HEK293 (cell line): ENCODE results near the gene SLA2.
A peak's percentile ranks its signal among the peaks of the same experiment; 100 is the strongest.

Experiments
- GLIS2 ChIP-seq: fragments of 450-650 bp; formaldehyde crosslinking; IDR thresholded peaks from 2 replicates; pipeline ENCODE4 v1.5.1; 2016; ENCODE audit warnings: missing biosample characterization, missing genetic modification characterization
- IKZF3 ChIP-seq: fragments of 450-650 bp; IDR thresholded peaks from 2 replicates; pipeline ENCODE4 v1.5.0; 2018; ENCODE audit warnings: missing biosample characterization, mild to moderate bottlenecking, missing genetic modification characterization, moderate library complexity
- KLF1 ChIP-seq: fragments of 450-650 bp; formaldehyde crosslinking; IDR thresholded peaks from 2 replicates; pipeline ENCODE4 v1.5.1; 2016; ENCODE audit warnings: missing biosample characterization, missing genetic modification characterization
- KLF10 ChIP-seq: fragments of 450-650 bp; IDR thresholded peaks from 2 replicates; pipeline ENCODE4 v1.5.1; 2018; ENCODE audit warnings: missing biosample characterization, mild to moderate bottlenecking, missing genetic modification characterization
- SALL2 ChIP-seq: fragments of 450-650 bp; formaldehyde crosslinking; IDR thresholded peaks from 2 replicates; pipeline ENCODE4 v1.5.0; 2017; ENCODE audit warnings: missing biosample characterization, mild to moderate bottlenecking, missing genetic modification characterization, borderline replicate concordance
- ZBTB44 ChIP-seq: fragments of 450-650 bp; IDR thresholded peaks from 2 replicates; pipeline ENCODE4 v1.5.1; 2018; ENCODE audit warnings: missing biosample characterization, mild to moderate bottlenecking, missing genetic modification characterization
- ZBTB8A ChIP-seq: fragments of 450-650 bp; formaldehyde crosslinking; IDR thresholded peaks from 2 replicates; pipeline ENCODE4 v1.5.1; 2016; ENCODE audit warnings: missing biosample characterization, missing genetic modification characterization
- ZFP3 ChIP-seq: fragments of 450-650 bp; formaldehyde crosslinking; IDR thresholded peaks from 2 replicates; pipeline ENCODE4 v1.5.1; 2016; ENCODE audit warnings: low read depth, missing biosample characterization, missing genetic modification characterization
- ZNF132 ChIP-seq: fragments of 450-650 bp; formaldehyde crosslinking; IDR thresholded peaks from 2 replicates; pipeline ENCODE4 v1.5.1; 2017; ENCODE audit warnings: missing biosample characterization, missing genetic modification characterization, borderline replicate concordance
- ZNF214 ChIP-seq: fragments of 450-650 bp; formaldehyde crosslinking; IDR thresholded peaks from 2 replicates; pipeline ENCODE4 v1.5.1; 2017; ENCODE audit warnings: missing biosample characterization, mild to moderate bottlenecking, missing genetic modification characterization, borderline replicate concordance
- ZNF423 ChIP-seq: fragments of 450-650 bp; formaldehyde crosslinking; IDR thresholded peaks from 2 replicates; pipeline ENCODE4 v1.5.1; 2016; ENCODE audit warnings: missing biosample characterization, missing genetic modification characterization
- ZNF600 ChIP-seq: fragments of 450-650 bp; formaldehyde crosslinking; IDR thresholded peaks from 2 replicates; pipeline ENCODE4 v1.5.1; 2016; ENCODE audit warnings: missing biosample characterization, missing genetic modification characterization
- ZNF610 ChIP-seq: fragments of 450-650 bp; formaldehyde crosslinking; IDR thresholded peaks from 2 replicates; pipeline ENCODE4 v1.5.1; 2016; ENCODE audit warnings: missing biosample characterization, missing genetic modification characterization, borderline replicate concordance
- ZNF639 ChIP-seq: fragments of 450-650 bp; formaldehyde crosslinking; IDR thresholded peaks from 2 replicates; pipeline ENCODE4 v1.5.1; 2016; ENCODE audit warnings: missing biosample characterization, missing genetic modification characterization
- ZXDB ChIP-seq: fragments of 450-650 bp; formaldehyde crosslinking; IDR thresholded peaks from 2 replicates; pipeline ENCODE4 v1.5.1; 2016; ENCODE audit warnings: missing biosample characterization, missing genetic modification characterization
- TF ChIP-seq, protein P1 (sequence below): fragments of 450-650 bp; formaldehyde crosslinking; conservative IDR thresholded peaks from 2 replicates; pipeline ENCODE4 v1.5.1; 2016; ENCODE audit warnings: low read depth, missing biosample characterization, missing genetic modification characterization
- TF ChIP-seq, protein P2 (sequence below): fragments of 450-650 bp; formaldehyde crosslinking; IDR thresholded peaks from 2 replicates; pipeline ENCODE4 v1.5.1; 2016; ENCODE audit warnings: missing biosample characterization, missing genetic modification characterization
- TF ChIP-seq, protein P3 (sequence below): fragments of 450-650 bp; formaldehyde crosslinking; optimal IDR thresholded peaks from 2 replicates; pipeline ENCODE3; 2016; ENCODE audit warnings: missing biosample characterization, mild to moderate bottlenecking, missing genetic modification characterization
- TF ChIP-seq, protein P4 (sequence below): fragments of 450-650 bp; formaldehyde crosslinking; IDR thresholded peaks from 2 replicates; pipeline ENCODE4 v1.5.1; 2016; ENCODE audit warnings: missing biosample characterization, missing genetic modification characterization
- TF ChIP-seq, protein P5 (sequence below): fragments of 450-650 bp; formaldehyde crosslinking; IDR thresholded peaks from 2 replicates; pipeline ENCODE4 v1.5.1; 2016; ENCODE audit warnings: missing biosample characterization, missing genetic modification characterization

Gene SLA2

GRCh38 chr20:36573103-36573797, 72.7 kb downstream of the SLA2 start, which contains the start of gene TGIF2 (continued):
- TF ChIP-seq, protein P1, sequence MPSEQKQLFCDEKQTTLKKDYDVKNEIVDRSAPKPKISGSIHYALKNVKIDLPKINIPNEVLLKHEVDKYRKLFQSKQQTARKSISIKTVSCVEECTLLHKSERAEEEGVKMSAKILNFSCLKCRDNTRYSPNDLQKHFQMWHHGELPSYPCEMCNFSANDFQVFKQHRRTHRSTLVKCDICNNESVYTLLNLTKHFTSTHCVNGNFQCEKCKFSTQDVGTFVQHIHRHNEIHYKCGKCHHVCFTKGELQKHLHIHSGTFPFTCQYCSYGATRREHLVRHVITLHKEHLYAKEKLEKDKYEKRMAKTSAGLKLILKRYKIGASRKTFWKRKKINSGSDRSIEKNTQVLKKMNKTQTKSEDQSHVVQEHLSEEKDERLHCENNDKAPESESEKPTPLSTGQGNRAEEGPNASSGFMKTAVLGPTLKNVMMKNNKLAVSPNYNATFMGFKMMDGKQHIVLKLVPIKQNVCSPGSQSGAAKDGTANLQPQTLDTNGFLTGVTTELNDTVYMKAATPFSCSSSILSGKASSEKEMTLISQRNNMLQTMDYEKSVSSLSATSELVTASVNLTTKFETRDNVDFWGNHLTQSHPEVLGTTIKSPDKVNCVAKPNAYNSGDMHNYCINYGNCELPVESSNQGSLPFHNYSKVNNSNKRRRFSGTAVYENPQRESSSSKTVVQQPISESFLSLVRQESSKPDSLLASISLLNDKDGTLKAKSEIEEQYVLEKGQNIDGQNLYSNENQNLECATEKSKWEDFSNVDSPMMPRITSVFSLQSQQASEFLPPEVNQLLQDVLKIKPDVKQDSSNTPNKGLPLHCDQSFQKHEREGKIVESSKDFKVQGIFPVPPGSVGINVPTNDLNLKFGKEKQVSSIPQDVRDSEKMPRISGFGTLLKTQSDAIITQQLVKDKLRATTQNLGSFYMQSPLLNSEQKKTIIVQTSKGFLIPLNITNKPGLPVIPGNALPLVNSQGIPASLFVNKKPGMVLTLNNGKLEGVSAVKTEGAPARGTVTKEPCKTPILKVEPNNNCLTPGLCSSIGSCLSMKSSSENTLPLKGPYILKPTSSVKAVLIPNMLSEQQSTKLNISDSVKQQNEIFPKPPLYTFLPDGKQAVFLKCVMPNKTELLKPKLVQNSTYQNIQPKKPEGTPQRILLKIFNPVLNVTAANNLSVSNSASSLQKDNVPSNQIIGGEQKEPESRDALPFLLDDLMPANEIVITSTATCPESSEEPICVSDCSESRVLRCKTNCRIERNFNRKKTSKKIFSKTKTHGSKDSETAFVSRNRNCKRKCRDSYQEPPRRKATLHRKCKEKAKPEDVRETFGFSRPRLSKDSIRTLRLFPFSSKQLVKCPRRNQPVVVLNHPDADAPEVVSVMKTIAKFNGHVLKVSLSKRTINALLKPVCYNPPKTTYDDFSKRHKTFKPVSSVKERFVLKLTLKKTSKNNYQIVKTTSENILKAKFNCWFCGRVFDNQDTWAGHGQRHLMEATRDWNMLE = peak; percentile 62
- TF ChIP-seq ZBTB44 (peak; percentile 74), ZNF423 (tag by site-specific recombination) (no peak), ZXDB (tag by site-specific recombination) (peak; percentile 56), IKZF3 (tag by site-specific recombination) (peak; percentile 70), ZNF600 (peak; percentile 51; the same call in 1 of the 2 replicates), KLF1 (tag by site-specific recombination) (peak; percentile 89), ZFP3 (no peak), SALL2 (tag by site-specific recombination) (no peak), ZBTB8A (tag by site-specific recombination) (peak; percentile 99), ZNF132 (tag by site-specific recombination) (no peak), GLIS2 (tag by site-specific recombination) (peak; percentile 62), KLF10 (peak; percentile 80), ZNF639 (tag by site-specific recombination) (no peak), ZNF214 (tag by site-specific recombination) (no peak), ZNF610 (tag by site-specific recombination) (no peak)
- TF ChIP-seq, protein P2, sequence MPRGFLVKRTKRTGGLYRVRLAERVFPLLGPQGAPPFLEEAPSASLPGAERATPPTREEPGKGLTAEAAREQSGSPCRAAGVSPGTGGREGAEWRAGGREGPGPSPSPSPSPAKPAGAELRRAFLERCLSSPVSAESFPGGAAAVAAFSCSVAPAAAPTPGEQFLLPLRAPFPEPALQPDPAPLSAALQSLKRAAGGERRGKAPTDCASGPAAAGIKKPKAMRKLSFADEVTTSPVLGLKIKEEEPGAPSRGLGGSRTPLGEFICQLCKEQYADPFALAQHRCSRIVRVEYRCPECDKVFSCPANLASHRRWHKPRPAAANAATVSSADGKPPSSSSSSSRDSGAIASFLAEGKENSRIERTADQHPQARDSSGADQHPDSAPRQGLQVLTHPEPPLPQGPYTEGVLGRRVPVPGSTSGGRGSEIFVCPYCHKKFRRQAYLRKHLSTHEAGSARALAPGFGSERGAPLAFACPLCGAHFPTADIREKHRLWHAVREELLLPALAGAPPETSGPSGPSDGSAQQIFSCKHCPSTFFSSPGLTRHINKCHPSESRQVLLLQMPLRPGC (tag by site-specific recombination) = 0 out of 2 replicates have a peak, but pooled peaks have one; percentile 35
- TF ChIP-seq, protein P3, sequence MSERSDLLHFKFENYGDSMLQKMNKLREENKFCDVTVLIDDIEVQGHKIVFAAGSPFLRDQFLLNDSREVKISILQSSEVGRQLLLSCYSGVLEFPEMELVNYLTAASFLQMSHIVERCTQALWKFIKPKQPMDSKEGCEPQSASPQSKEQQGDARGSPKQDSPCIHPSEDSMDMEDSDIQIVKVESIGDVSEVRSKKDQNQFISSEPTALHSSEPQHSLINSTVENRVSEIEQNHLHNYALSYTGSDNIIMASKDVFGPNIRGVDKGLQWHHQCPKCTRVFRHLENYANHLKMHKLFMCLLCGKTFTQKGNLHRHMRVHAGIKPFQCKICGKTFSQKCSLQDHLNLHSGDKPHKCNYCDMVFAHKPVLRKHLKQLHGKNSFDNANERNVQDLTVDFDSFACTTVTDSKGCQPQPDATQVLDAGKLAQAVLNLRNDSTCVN (tag by site-specific recombination) = peak; percentile 63
- TF ChIP-seq, protein P4, sequence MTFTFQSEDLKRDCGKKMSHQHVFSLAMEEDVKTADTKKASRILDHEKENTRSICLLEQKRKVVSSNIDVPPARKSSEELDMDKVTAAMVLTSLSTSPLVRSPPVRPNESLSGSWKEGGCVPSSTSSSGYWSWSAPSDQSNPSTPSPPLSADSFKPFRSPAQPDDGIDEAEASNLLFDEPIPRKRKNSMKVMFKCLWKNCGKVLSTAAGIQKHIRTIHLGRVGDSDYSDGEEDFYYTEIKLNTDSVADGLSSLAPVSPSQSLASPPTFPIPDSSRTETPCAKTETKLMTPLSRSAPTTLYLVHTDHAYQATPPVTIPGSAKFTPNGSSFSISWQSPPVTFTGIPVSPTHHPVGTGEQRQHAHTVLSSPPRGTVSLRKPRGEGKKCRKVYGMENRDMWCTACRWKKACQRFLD (tag by site-specific recombination) = no peak
- TF ChIP-seq, protein P5, sequence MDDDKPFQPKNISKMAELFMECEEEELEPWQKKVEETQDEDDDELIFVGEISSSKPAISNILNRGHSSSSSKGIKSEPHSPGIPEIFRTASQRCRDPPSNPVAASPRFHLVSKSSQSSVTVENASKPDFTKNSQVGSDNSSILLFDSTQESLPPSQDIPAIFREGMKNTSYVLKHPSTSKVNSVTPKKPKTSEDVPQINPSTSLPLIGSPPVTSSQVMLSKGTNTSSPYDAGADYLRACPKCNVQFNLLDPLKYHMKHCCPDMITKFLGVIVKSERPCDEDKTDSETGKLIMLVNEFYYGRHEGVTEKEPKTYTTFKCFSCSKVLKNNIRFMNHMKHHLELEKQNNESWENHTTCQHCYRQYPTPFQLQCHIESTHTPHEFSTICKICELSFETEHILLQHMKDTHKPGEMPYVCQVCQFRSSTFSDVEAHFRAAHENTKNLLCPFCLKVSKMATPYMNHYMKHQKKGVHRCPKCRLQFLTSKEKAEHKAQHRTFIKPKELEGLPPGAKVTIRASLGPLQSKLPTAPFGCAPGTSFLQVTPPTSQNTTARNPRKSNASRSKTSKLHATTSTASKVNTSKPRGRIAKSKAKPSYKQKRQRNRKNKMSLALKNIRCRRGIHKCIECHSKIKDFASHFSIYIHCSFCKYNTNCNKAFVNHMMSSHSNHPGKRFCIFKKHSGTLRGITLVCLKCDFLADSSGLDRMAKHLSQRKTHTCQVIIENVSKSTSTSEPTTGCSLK (tag by site-specific recombination) = no peak
